ENCODE measurements around the gene BTBD2.

BTBD2 gene

GRCh38 chr19:2056837-2057192, 41.3 kb upstream of the BTBD2 start:
- DNase-seq (ENCODE audit: extremely low spot score), result no peak
- ChIA-PET POLR2A (no interaction called here), CTCF (interaction anchor here (0.6 kb wide), 1 partner anchor 13 kb away, joined by 3 read pairs; no protein-coding TSS in a partner anchor)
- TF ChIP-seq BHLHE40 (IDR thresholded peaks at IDR 0.05; ENCODE audit: borderline replicate concordance) (no peak), PKNOX1 (IDR thresholded peaks at IDR 0.05) (no peak)

GRCh38 chr19:2055931-2056836, 40.7 kb upstream of the BTBD2 start:
- TF ChIP-seq HDGF (IDR thresholded peaks at IDR 0.05; ENCODE audit: borderline replicate concordance), result no peak
- TF ChIP-seq L3MBTL2 (conservative IDR thresholded peaks at IDR 0.05), result no peak
- TF ChIP-seq FOXK2 (IDR thresholded peaks at IDR 0.05), result no peak
- no peak for TF ChIP-seq BHLHE40 (IDR thresholded peaks at IDR 0.05; ENCODE audit: borderline replicate concordance)
- TF ChIP-seq CTBP1 (IDR thresholded peaks at IDR 0.05; ENCODE audit: borderline replicate concordance), result no peak
- TF ChIP-seq LEF1 (IDR thresholded peaks at IDR 0.05; ENCODE audit: borderline replicate concordance), result no peak
- no peak for TF ChIP-seq ARNT (IDR thresholded peaks at IDR 0.05)
- no peak for TF ChIP-seq PKNOX1 (IDR thresholded peaks at IDR 0.05)
- no peak for TF ChIP-seq ZNF384 (IDR thresholded peaks at IDR 0.05)
- no peak for TF ChIP-seq FOXA1 (IDR thresholded peaks at IDR 0.05)
- no peak for TF ChIP-seq SP1 (IDR thresholded peaks at IDR 0.05)
- TF ChIP-seq TARDBP (IDR thresholded peaks at IDR 0.05), result no peak
- no peak for TF ChIP-seq ELF4 (IDR thresholded peaks at IDR 0.05)
- TF ChIP-seq FOXM1 (IDR thresholded peaks at IDR 0.05; ENCODE audit: borderline replicate concordance), result no peak
- no peak for DNase-seq (ENCODE audit: extremely low spot score)
- POLR2A ChIA-PET, result no interaction called here
- CTCF ChIA-PET, result no interaction called here

- no peak for DNase-seq (ENCODE audit: extremely low spot score)
- POLR2A ChIA-PET, result interaction anchor here (3.8 kb wide), 1 partner anchor 12 kb away, joined by 20 read pairs; no protein-coding TSS in a partner anchor
- CTCF ChIA-PET, result no interaction called here
- TF ChIP-seq BHLHE40 (IDR thresholded peaks at IDR 0.05; ENCODE audit: borderline replicate concordance) (no peak), SP1 (IDR thresholded peaks at IDR 0.05) (no peak), FOXM1 (IDR thresholded peaks at IDR 0.05; ENCODE audit: borderline replicate concordance) (no peak), HDGF (IDR thresholded peaks at IDR 0.05; ENCODE audit: borderline replicate concordance) (no peak), ARNT (IDR thresholded peaks at IDR 0.05) (no peak), ELF4 (IDR thresholded peaks at IDR 0.05) (no peak), TARDBP (IDR thresholded peaks at IDR 0.05) (no peak), NFRKB (IDR thresholded peaks at IDR 0.05) (no peak), PKNOX1 (IDR thresholded peaks at IDR 0.05) (no peak), L3MBTL2 (conservative IDR thresholded peaks at IDR 0.05) (no peak), SUZ12 (IDR thresholded peaks at IDR 0.05) (no peak), FOXK2 (IDR thresholded peaks at IDR 0.05) (no peak), ZNF384 (IDR thresholded peaks at IDR 0.05) (no peak), FOXA1 (IDR thresholded peaks at IDR 0.05) (no peak), CTBP1 (IDR thresholded peaks at IDR 0.05; ENCODE audit: borderline replicate concordance) (no peak), LEF1 (IDR thresholded peaks at IDR 0.05; ENCODE audit: borderline replicate concordance) (no peak)
Observed at GRCh38 chr19:2054763-2055162, 39.2 kb upstream of the BTBD2 start.

GRCh38 chr19:2053601-2054389, 38.3 kb upstream of the BTBD2 start:
- no peak for TF ChIP-seq ZNF384 (IDR thresholded peaks at IDR 0.05)
- no peak for TF ChIP-seq PKNOX1 (IDR thresholded peaks at IDR 0.05)
- TF ChIP-seq CTBP1 (IDR thresholded peaks at IDR 0.05; ENCODE audit: borderline replicate concordance), result no peak
- TF ChIP-seq NFRKB (IDR thresholded peaks at IDR 0.05), result no peak
- TF ChIP-seq FOXM1 (IDR thresholded peaks at IDR 0.05; ENCODE audit: borderline replicate concordance), result no peak
- no peak for TF ChIP-seq L3MBTL2 (conservative IDR thresholded peaks at IDR 0.05)
- TF ChIP-seq BHLHE40 (IDR thresholded peaks at IDR 0.05; ENCODE audit: borderline replicate concordance), result no peak
- no peak for TF ChIP-seq TARDBP (IDR thresholded peaks at IDR 0.05)
- DNase-seq (ENCODE audit: extremely low spot score), result no peak
- ChIA-PET POLR2A (interaction anchor here (3.8 kb wide), 1 partner anchor 11 kb away, joined by 20 read pairs; no protein-coding TSS in a partner anchor), CTCF (no interaction called here)

All from HEK293T (cell line).